HEK293 (cell line): ENCODE measurements around the gene BHMT.

Source experiments
- KLF10 ChIP-seq: fragments of 450-650 bp; IDR thresholded peaks from 2 replicates; pipeline ENCODE4 v1.5.1; 2018; ENCODE audit warnings: missing biosample characterization, mild to moderate bottlenecking, missing genetic modification characterization
- SALL2 ChIP-seq: fragments of 450-650 bp; formaldehyde crosslinking; IDR thresholded peaks from 2 replicates; pipeline ENCODE4 v1.5.0; 2017; ENCODE audit warnings: missing biosample characterization, mild to moderate bottlenecking, missing genetic modification characterization, borderline replicate concordance
- ZFP37 ChIP-seq: fragments of 450-650 bp; formaldehyde crosslinking; IDR thresholded peaks from 2 replicates; pipeline ENCODE4 v1.5.1; 2016; ENCODE audit warnings: missing biosample characterization, missing genetic modification characterization
- ZNF37A ChIP-seq: fragments of 450-650 bp; IDR thresholded peaks from 2 replicates; pipeline ENCODE4 v1.5.1; 2018; ENCODE audit warnings: missing biosample characterization, missing genetic modification characterization
- ZNF747 ChIP-seq: fragments of 450-650 bp; formaldehyde crosslinking; IDR thresholded peaks from 2 replicates; pipeline ENCODE4 v1.5.1; 2016; ENCODE audit warnings: missing biosample characterization, missing genetic modification characterization
- TF ChIP-seq, protein P1 (sequence below): fragments of 450-650 bp; formaldehyde crosslinking; IDR thresholded peaks from 2 replicates; pipeline ENCODE4 v1.5.1; 2016; ENCODE audit warnings: missing biosample characterization, missing genetic modification characterization
- TF ChIP-seq, protein P2 (sequence below): IDR thresholded peaks from 2 replicates; pipeline ENCODE4 v1.6.1; 2011; ENCODE audit warnings: mild to moderate bottlenecking, low read depth, low read length, borderline replicate concordance
- TF ChIP-seq, protein P3 (sequence below): fragments of 450-650 bp; formaldehyde crosslinking; IDR thresholded peaks from 2 replicates; pipeline ENCODE4 v1.5.1; 2016; ENCODE audit warnings: missing biosample characterization, missing genetic modification characterization

DNA sequence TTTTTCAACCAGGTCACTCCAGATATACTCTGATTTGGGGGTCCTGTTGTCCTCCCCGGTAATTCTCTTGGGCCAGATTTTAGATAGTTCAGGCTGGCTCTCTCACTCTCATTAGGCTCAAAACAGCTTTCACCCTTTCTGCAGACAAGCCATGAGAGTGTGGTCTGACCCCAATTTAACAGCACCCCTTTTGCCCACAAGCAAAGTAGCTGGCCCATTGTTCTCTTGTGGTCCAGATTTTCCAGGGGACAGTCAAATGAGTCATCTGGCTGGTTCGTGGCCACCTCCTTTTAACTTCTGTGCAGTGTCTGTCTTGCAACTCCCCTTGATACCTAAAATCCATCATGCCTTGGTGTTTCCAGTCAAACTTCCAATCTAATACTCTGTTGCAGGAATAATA, 25.5 kb upstream of the BHMT start:
- TF ChIP-seq SALL2 (tag by site-specific recombination) (no peak), KLF10 (no peak), ZFP37 (tag by site-specific recombination) (no peak), ZNF37A (no peak), ZNF747 (no peak)
- TF ChIP-seq, protein P1, sequence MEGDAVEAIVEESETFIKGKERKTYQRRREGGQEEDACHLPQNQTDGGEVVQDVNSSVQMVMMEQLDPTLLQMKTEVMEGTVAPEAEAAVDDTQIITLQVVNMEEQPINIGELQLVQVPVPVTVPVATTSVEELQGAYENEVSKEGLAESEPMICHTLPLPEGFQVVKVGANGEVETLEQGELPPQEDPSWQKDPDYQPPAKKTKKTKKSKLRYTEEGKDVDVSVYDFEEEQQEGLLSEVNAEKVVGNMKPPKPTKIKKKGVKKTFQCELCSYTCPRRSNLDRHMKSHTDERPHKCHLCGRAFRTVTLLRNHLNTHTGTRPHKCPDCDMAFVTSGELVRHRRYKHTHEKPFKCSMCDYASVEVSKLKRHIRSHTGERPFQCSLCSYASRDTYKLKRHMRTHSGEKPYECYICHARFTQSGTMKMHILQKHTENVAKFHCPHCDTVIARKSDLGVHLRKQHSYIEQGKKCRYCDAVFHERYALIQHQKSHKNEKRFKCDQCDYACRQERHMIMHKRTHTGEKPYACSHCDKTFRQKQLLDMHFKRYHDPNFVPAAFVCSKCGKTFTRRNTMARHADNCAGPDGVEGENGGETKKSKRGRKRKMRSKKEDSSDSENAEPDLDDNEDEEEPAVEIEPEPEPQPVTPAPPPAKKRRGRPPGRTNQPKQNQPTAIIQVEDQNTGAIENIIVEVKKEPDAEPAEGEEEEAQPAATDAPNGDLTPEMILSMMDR (tag by site-specific recombination): no peak
- TF ChIP-seq, protein P2, sequence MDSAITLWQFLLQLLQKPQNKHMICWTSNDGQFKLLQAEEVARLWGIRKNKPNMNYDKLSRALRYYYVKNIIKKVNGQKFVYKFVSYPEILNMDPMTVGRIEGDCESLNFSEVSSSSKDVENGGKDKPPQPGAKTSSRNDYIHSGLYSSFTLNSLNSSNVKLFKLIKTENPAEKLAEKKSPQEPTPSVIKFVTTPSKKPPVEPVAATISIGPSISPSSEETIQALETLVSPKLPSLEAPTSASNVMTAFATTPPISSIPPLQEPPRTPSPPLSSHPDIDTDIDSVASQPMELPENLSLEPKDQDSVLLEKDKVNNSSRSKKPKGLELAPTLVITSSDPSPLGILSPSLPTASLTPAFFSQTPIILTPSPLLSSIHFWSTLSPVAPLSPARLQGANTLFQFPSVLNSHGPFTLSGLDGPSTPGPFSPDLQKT: no peak
- TF ChIP-seq, protein P3, sequence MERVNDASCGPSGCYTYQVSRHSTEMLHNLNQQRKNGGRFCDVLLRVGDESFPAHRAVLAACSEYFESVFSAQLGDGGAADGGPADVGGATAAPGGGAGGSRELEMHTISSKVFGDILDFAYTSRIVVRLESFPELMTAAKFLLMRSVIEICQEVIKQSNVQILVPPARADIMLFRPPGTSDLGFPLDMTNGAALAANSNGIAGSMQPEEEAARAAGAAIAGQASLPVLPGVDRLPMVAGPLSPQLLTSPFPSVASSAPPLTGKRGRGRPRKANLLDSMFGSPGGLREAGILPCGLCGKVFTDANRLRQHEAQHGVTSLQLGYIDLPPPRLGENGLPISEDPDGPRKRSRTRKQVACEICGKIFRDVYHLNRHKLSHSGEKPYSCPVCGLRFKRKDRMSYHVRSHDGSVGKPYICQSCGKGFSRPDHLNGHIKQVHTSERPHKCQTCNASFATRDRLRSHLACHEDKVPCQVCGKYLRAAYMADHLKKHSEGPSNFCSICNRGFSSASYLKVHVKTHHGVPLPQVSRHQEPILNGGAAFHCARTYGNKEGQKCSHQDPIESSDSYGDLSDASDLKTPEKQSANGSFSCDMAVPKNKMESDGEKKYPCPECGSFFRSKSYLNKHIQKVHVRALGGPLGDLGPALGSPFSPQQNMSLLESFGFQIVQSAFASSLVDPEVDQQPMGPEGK (tag by site-specific recombination): no peak
